ENCODE data around the gene UEVLD. TPM values are rescaled to one million over a fixed set of nuclear protein-coding genes. Genes with fewer than 3 reads are reported as not detected.

Gene UEVLD
- polyA plus RNA-seq, 2 of the 4 experiments (the other 2 are of a cell fraction), result 34.7 to 41.2 TPM

DNA sequence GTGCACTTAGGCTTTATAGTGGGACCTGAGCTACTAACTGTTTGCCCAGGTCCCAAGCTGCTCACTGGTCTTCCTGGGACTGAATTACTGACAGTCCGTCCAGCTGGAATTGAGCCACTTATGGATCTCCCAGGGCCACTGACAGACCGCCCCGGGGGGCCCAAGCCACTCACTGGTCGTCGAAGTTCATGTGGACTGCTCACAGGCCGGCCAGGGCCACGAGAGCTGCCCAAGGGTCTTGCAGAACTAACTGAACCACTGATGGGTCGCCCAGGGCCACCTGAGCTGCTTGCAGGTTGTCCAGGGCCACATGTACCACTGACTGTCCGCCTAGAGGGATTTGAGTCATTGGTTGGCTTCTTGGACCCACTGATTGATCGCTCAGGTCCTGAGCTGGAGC is 26.1 kb upstream of the UEVLD start:
- DNase-seq (ENCODE audit: low read depth in 1 of 2, low spot score in 1 of 2) (no peak), FAIRE-seq (no peak), ATAC-seq (no peak)
- ChIA-PET CTCF (interaction anchor here (0.8 to 2.2 kb wide), 4 partner anchors 10 to 50 kb away, joined by 3 to 7 read pairs (median 3); no protein-coding TSS in a partner anchor), POLR2A (no interaction called here)
- Histone ChIP-seq H3K4me1 (no peaks in the 10 kb centered on the region), H3K4me2 (no peak overlapping the region), H3K4me3 (no peak overlapping the region), H3K27ac (no peak overlapping the region), H3K9me3 (no peaks in the 10 kb centered on the region)
- WGBS (ENCODE audit: missing lambda C conversion rate), result 85% methylated on average over 8 of the region's 10 CpGs
- TF ChIP-seq CBX2 (IDR thresholded peaks at IDR 0.05; ENCODE audit: borderline replicate concordance, low read depth) (no peak), RARB (CRISPR knock-in tag; IDR thresholded peaks at IDR 0.05) (no peak), POLR2A (IDR thresholded peaks at IDR 0.05; ENCODE audit: low read length) (no peak), SMC3 (IDR thresholded peaks at IDR 0.05) (no peak), PHF8 (IDR thresholded peaks at IDR 0.05; ENCODE audit: borderline replicate concordance, low read depth) (no peak), ZSCAN20 (CRISPR knock-in tag; IDR thresholded peaks at IDR 0.05) (no peak), NR3C1 (IDR thresholded peaks at IDR 0.05) (no peak), HOXB5 (CRISPR knock-in tag; IDR thresholded peaks at IDR 0.05) (no peak), SREBF2 (IDR thresholded peaks at IDR 0.05) (no peak), HEYL (CRISPR knock-in tag; IDR thresholded peaks at IDR 0.05) (no peak), HOXB13 (CRISPR knock-in tag; IDR thresholded peaks at IDR 0.05; ENCODE audit: low read depth) (no peak), HOXA7 (CRISPR knock-in tag; IDR thresholded peaks at IDR 0.05) (no peak)
- TF ChIP-seq, protein P1, sequence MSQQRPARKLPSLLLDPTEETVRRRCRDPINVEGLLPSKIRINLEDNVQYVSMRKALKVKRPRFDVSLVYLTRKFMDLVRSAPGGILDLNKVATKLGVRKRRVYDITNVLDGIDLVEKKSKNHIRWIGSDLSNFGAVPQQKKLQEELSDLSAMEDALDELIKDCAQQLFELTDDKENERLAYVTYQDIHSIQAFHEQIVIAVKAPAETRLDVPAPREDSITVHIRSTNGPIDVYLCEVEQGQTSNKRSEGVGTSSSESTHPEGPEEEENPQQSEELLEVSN (IDR thresholded peaks at IDR 0.05; ENCODE audit: borderline replicate concordance, low read depth), result no peak
- TF ChIP-seq, protein P2, sequence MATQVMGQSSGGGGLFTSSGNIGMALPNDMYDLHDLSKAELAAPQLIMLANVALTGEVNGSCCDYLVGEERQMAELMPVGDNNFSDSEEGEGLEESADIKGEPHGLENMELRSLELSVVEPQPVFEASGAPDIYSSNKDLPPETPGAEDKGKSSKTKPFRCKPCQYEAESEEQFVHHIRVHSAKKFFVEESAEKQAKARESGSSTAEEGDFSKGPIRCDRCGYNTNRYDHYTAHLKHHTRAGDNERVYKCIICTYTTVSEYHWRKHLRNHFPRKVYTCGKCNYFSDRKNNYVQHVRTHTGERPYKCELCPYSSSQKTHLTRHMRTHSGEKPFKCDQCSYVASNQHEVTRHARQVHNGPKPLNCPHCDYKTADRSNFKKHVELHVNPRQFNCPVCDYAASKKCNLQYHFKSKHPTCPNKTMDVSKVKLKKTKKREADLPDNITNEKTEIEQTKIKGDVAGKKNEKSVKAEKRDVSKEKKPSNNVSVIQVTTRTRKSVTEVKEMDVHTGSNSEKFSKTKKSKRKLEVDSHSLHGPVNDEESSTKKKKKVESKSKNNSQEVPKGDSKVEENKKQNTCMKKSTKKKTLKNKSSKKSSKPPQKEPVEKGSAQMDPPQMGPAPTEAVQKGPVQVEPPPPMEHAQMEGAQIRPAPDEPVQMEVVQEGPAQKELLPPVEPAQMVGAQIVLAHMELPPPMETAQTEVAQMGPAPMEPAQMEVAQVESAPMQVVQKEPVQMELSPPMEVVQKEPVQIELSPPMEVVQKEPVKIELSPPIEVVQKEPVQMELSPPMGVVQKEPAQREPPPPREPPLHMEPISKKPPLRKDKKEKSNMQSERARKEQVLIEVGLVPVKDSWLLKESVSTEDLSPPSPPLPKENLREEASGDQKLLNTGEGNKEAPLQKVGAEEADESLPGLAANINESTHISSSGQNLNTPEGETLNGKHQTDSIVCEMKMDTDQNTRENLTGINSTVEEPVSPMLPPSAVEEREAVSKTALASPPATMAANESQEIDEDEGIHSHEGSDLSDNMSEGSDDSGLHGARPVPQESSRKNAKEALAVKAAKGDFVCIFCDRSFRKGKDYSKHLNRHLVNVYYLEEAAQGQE (IDR thresholded peaks at IDR 0.05), result no peak

DNA sequence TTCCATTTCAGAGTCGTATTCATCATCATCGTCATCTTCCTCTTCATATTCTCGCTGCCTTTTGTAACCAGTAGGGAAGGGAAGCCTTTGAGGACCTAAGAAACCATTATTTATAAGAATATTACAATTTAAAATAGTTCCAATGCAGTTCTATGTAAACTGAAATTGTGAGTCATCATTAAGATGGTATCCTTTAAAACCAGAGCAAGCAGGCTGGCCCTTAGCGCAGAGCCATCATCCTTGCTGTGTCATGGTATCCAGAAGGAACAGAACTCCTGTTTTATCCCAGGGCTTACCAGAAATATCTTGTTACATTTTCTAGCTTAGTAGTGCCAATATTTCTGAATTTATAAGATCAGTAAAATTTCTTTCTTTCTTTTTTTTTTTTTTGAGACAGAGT is 23.9 kb upstream of the UEVLD start:
- FAIRE-seq (no peak), DNase-seq (ENCODE audit: low read depth in 1 of 2, low spot score in 1 of 2) (no peak), ATAC-seq (no peak)
- no peak for TF ChIP-seq POLR2A (IDR thresholded peaks at IDR 0.05; ENCODE audit: low read length)
- TF ChIP-seq CHD4 (IDR thresholded peaks at IDR 0.05; ENCODE audit: borderline replicate concordance), result no peak
- no peak for TF ChIP-seq HOXB5 (CRISPR knock-in tag; IDR thresholded peaks at IDR 0.05)
- no peak for TF ChIP-seq EP300 (IDR thresholded peaks at IDR 0.05)
- no peak for TF ChIP-seq KDM5A (IDR thresholded peaks at IDR 0.05)
- no peak for TF ChIP-seq FOSL2 (IDR thresholded peaks at IDR 0.05)
- TF ChIP-seq FOSL2 (CRISPR knock-in tag; IDR thresholded peaks at IDR 0.05), result 0 out of 2 replicates have a peak, but pooled peaks have one; percentile 11
- TF ChIP-seq RARB (CRISPR knock-in tag; IDR thresholded peaks at IDR 0.05), result no peak
- WGBS (ENCODE audit: missing lambda C conversion rate), result 79% methylated on average over 4 of the region's 4 CpGs
- ChIA-PET POLR2A (no interaction called here), CTCF (interaction anchor here (0.8 to 2.2 kb wide), 2 partner anchors 8 to 17 kb away, joined by 4 to 7 read pairs; no protein-coding TSS in a partner anchor)
- Histone ChIP-seq H3K4me1 (no peaks in the 10 kb centered on the region), H3K4me3 (no peak overlapping the region), H3K9me3 (no peaks in the 10 kb centered on the region), H3K4me2 (no peak overlapping the region), H3K27ac (no peak overlapping the region)

DNA sequence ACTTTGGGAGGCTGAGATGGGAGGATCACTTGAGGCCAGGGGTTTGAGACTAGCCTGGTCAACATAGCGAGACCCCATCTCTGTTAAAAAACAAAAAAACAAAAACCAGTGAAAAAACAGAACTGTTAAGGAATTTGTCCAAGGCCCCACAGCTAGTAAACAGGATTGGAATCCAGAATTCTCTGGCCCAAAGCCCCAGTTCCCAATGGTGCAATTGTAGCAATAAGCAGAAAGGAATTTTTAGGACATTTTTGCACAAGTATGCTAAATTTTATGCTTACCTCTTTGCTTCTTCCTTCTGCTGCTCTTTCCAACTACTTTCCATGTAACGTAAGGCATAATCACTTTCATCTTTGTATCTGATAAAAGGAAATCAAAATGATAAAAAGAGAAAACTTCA is 22.7 kb upstream of the UEVLD start:
- no peaks in the 10 kb centered on the region for H3K4me1 ChIP-seq
- no peaks in the 10 kb centered on the region for H3K9me3 ChIP-seq
- H3K4me2 ChIP-seq, result no peak overlapping the region
- H3K4me3 ChIP-seq, result no peak overlapping the region
- ChIA-PET POLR2A (no interaction called here), CTCF (no interaction called here)
- 98% methylated on average over 2 of the region's 2 CpGs for WGBS (ENCODE audit: missing lambda C conversion rate)
- FAIRE-seq, result no peak
- no peak overlapping the region for H3K27ac ChIP-seq
- no peak for ATAC-seq
- DNase-seq (ENCODE audit: low read depth in 1 of 2, low spot score in 1 of 2), result no peak
- TF ChIP-seq, protein P3, sequence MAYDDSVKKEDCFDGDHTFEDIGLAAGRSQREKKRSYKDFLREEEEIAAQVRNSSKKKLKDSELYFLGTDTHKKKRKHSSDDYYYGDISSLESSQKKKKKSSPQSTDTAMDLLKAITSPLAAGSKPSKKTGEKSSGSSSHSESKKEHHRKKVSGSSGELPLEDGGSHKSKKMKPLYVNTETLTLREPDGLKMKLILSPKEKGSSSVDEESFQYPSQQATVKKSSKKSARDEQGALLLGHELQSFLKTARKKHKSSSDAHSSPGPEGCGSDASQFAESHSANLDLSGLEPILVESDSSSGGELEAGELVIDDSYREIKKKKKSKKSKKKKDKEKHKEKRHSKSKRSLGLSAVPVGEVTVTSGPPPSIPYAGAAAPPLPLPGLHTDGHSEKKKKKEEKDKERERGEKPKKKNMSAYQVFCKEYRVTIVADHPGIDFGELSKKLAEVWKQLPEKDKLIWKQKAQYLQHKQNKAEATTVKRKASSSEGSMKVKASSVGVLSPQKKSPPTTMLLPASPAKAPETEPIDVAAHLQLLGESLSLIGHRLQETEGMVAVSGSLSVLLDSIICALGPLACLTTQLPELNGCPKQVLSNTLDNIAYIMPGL (CRISPR knock-in tag; IDR thresholded peaks at IDR 0.05; ENCODE audit: borderline replicate concordance), result no peak
- TF ChIP-seq, protein P4, sequence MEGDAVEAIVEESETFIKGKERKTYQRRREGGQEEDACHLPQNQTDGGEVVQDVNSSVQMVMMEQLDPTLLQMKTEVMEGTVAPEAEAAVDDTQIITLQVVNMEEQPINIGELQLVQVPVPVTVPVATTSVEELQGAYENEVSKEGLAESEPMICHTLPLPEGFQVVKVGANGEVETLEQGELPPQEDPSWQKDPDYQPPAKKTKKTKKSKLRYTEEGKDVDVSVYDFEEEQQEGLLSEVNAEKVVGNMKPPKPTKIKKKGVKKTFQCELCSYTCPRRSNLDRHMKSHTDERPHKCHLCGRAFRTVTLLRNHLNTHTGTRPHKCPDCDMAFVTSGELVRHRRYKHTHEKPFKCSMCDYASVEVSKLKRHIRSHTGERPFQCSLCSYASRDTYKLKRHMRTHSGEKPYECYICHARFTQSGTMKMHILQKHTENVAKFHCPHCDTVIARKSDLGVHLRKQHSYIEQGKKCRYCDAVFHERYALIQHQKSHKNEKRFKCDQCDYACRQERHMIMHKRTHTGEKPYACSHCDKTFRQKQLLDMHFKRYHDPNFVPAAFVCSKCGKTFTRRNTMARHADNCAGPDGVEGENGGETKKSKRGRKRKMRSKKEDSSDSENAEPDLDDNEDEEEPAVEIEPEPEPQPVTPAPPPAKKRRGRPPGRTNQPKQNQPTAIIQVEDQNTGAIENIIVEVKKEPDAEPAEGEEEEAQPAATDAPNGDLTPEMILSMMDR (IDR thresholded peaks at IDR 0.05), result no peak
- TF ChIP-seq HOXB5 (CRISPR knock-in tag; IDR thresholded peaks at IDR 0.05) (no peak), JUNB (IDR thresholded peaks at IDR 0.05) (no peak), KDM1A (IDR thresholded peaks at IDR 0.05; ENCODE audit: low read depth) (no peak), CHD4 (IDR thresholded peaks at IDR 0.05; ENCODE audit: borderline replicate concordance) (no peak), ESRRA (IDR thresholded peaks at IDR 0.05; ENCODE audit: borderline replicate concordance, low read length) (no peak), POLR2A (IDR thresholded peaks at IDR 0.05; ENCODE audit: low read length) (no peak), EHF (CRISPR knock-in tag; IDR thresholded peaks at IDR 0.05) (no peak)
- TF ChIP-seq, protein P5, sequence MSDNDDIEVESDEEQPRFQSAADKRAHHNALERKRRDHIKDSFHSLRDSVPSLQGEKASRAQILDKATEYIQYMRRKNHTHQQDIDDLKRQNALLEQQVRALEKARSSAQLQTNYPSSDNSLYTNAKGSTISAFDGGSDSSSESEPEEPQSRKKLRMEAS (IDR thresholded peaks at IDR 0.05), result no peak

All from A549 (cell line).